Endothelial cell of umbilical vein (primary cell): Measurements from ENCODE around the gene FAM13B. TPM values are rescaled to one million over a fixed set of nuclear protein-coding genes. Genes with fewer than 3 reads are reported as not detected.
A peak's percentile ranks its signal among the peaks of the same experiment; 100 is the strongest.

ENCODE experiments used
- Bru-seq: library from RNA; stranded (reverse); fragments of 400-500 nt; gene quantifications from one replicate; lab custom pipeline; 2021; lab: Mats Ljungman, UMichigan
- BruChase-seq, 2 experiments: library from RNA; stranded (reverse); fragments of 400-500 nt; gene quantifications; one replicate each; lab custom pipeline; 2021; lab: Mats Ljungman, UMichigan
- BruUV-seq: library from RNA; stranded (reverse); fragments of 400-500 nt; replicated peaks from 2 replicates; lab custom pipeline; 2021; lab: Mats Ljungman, UMichigan
- CTCF ChIA-PET: fragments of 300-600, 350-600 bp; sonication (Branson Sonifier 250); formaldehyde crosslinking; loops from one replicate; lab custom pipeline; 2021; ENCODE audit warnings: antibody characterized with exemption, inconsistent platforms; lab: Charles Lee
- POLR2A ChIA-PET: fragments of 300-600, 350-600 bp; sonication (Branson Sonifier 250); formaldehyde crosslinking; loops from one replicate; lab custom pipeline; 2021; ENCODE audit warnings: antibody characterized with exemption, inconsistent platforms; lab: Charles Lee
- DNase-seq: peaks from one replicate; pipeline ENCODE4 v3.0.0-alpha.2; 2011; ENCODE audit warnings: low read depth, low spot score
- FAIRE-seq: peaks from 2 replicates; lab custom pipeline; 2011; peaks lifted over from hg19 to GRCh38; lab: Jason Lieb, UNC
- H2AFZ ChIP-seq: 2 replicates; pipeline ENCODE4 v1.6.0; 2012; ENCODE audit warnings: low read depth, low read length, control low read depth, inconsistent platforms
- H3K27ac ChIP-seq: 2 replicates; pipeline ENCODE4 v1.5.1; 2011; ENCODE audit warnings: low read depth, mild to moderate bottlenecking, control low read depth, low read length, moderate library complexity; ENCODE audit not compliant: insufficient read depth
- H3K27me3 ChIP-seq, 2 experiments: 2 replicates each; pipeline versions ENCODE4 v1.6.0 to v1.6.1; 2011; ENCODE audit warnings: low read length in 2 of 2, mixed read lengths in 1 of 2; ENCODE audit not compliant: control insufficient read depth in 2 of 2, insufficient read depth in 2 of 2
- H3K36me3 ChIP-seq, 2 experiments: 2 replicates in 1 of 2; 3 replicates in 1 of 2; pipeline ENCODE4 v1.5.1; 2011; ENCODE audit warnings: low read length in 2 of 2, mild to moderate bottlenecking in 1 of 2, moderate library complexity in 1 of 2; ENCODE audit not compliant: control insufficient read depth in 2 of 2, insufficient read depth in 2 of 2; ENCODE audit errors: extremely low read depth in 1 of 2
- H3K4me1 ChIP-seq: 3 replicates; pipeline ENCODE4 v1.5.1; 2011; ENCODE audit warnings: mild to moderate bottlenecking, low read length; ENCODE audit not compliant: control insufficient read depth, insufficient read depth; ENCODE audit errors: extremely low read depth
- H3K4me2 ChIP-seq: 2 replicates; pipeline ENCODE4 v1.6.1; 2011; ENCODE audit warnings: low read length, control low read depth, mixed read lengths; ENCODE audit not compliant: insufficient read depth
- H3K4me3 ChIP-seq, 3 experiments: fragments of 200-600 bp in 1 of 3; sonication (generic), shearing (Covaris generic) in 1 of 3; replicated peaks in 1 of 3; 2 replicates each; pipeline ENCODE4 v1.5.1; 2011 to 2016; ENCODE audit warnings: control low read depth in 3 of 3, low read length in 3 of 3, mild to moderate bottlenecking in 2 of 3, inconsistent platforms in 1 of 3, low read depth in 1 of 3, moderate library complexity in 1 of 3; ENCODE audit not compliant: insufficient read depth in 1 of 3
- H3K79me2 ChIP-seq: 2 replicates; pipeline ENCODE4 v1.6.0; 2012; ENCODE audit warnings: low read length, inconsistent platforms; ENCODE audit not compliant: control insufficient read depth, insufficient read depth
- H3K9ac ChIP-seq: replicated peaks from 2 replicates; pipeline ENCODE3; 2011; ENCODE audit warnings: low read length, control low read depth; ENCODE audit not compliant: insufficient read depth; ENCODE audit errors: extremely low read depth
- H3K9me1 ChIP-seq: replicated peaks from 3 replicates; pipeline ENCODE4 v1.6.0; 2011; ENCODE audit warnings: mild to moderate bottlenecking, low read length; ENCODE audit not compliant: control insufficient read depth, insufficient read depth; ENCODE audit errors: extremely low read depth
- H3K9me3 ChIP-seq: replicated peaks from 2 replicates; pipeline ENCODE4 v1.5.1; 2012; ENCODE audit warnings: low read length, inconsistent platforms; ENCODE audit not compliant: control insufficient read depth, insufficient read depth
- H4K20me1 ChIP-seq: replicated peaks from 2 replicates; pipeline ENCODE3; 2011; ENCODE audit warnings: mild to moderate bottlenecking, low read length; ENCODE audit not compliant: control insufficient read depth, insufficient read depth; ENCODE audit errors: extremely low read depth
- CTCF ChIP-seq, 2 donors: IDR thresholded peaks; 1 replicate in 1 of 2; 2 replicates in 1 of 2; pipeline ENCODE4 v1.5.1; 2011; ENCODE audit warnings: low read length in 2 of 2, mild to moderate bottlenecking in 2 of 2, moderate library complexity in 2 of 2, control low read depth in 1 of 2, inconsistent platforms in 1 of 2, low read depth in 1 of 2; ENCODE audit not compliant: insufficient read depth in 1 of 2; ENCODE audit errors: extremely low read depth in 1 of 2
- EZH2 ChIP-seq: IDR thresholded peaks from 2 replicates; pipeline ENCODE4 v1.6.1; 2012; ENCODE audit warnings: borderline replicate concordance, low read depth, mild to moderate bottlenecking, moderate library complexity, low read length, inconsistent platforms; ENCODE audit not compliant: severe bottlenecking
- FOS ChIP-seq: IDR thresholded peaks from 2 replicates; pipeline ENCODE4 v1.6.1; 2011; ENCODE audit warnings: mild to moderate bottlenecking, low read length, moderate library complexity, borderline replicate concordance; ENCODE audit not compliant: insufficient read depth
- GATA2 ChIP-seq: IDR thresholded peaks from 2 replicates; pipeline ENCODE4 v1.7.0; 2011; ENCODE audit warnings: low read depth, mild to moderate bottlenecking, moderate library complexity, mixed read lengths, low read length; ENCODE audit not compliant: insufficient read length, insufficient read depth
- JUN ChIP-seq: IDR thresholded peaks from 2 replicates; pipeline ENCODE4 v1.6.1; 2011; ENCODE audit warnings: borderline replicate concordance, low read depth; ENCODE audit not compliant: insufficient read length, insufficient read depth
- MYC ChIP-seq: IDR thresholded peaks from one replicate; pipeline ENCODE4 v1.6.1; 2011; ENCODE audit warnings: mild to moderate bottlenecking, low read depth, low read length
- POLR2A ChIP-seq: IDR thresholded peaks from 2 replicates; pipeline ENCODE4 v1.6.1; 2012; ENCODE audit warnings: low read depth, mild to moderate bottlenecking, control low read depth, low read length
- POLR2AphosphoS5 ChIP-seq: IDR thresholded peaks from 2 replicates; pipeline ENCODE4 v1.6.1; 2012; ENCODE audit warnings: low read depth, mild to moderate bottlenecking, control low read depth, low read length, moderate library complexity; ENCODE audit not compliant: insufficient read depth
- dilution Hi-C: fragments of 300-500 bp; cut with MboI; formaldehyde crosslinking; loops from one replicate; pipeline ENCODE4 v1.15.0; 2019; ENCODE audit warnings: low sequenced_read_pairs; ENCODE audit not compliant: extremely low pct_ligation_motif_present
- intact Hi-C: fragments of 100-400 bp; cut with micrococcal nuclease; formaldehyde crosslinking; loops from one replicate; pipeline ENCODE4 v1.10.0; 2022
- long read RNA-seq: library from polyadenylated mRNA; stranded (forward); transcript quantifications from one replicate; pipeline ENCODE4 v2.0.0, GENCODE V29; 2021
- polyA minus RNA-seq, 3 experiments: library from RNA; depleted of rRNA, polyadenylated mRNA; stranded (reverse); fragments of >200 nt; gene quantifications; 1 replicate in 1 of 3; 2 replicates in 2 of 3; pipeline ENCODE4 v1.2.3, GENCODE V29; 2011
- polyA plus RNA-seq, 4 experiments: library from polyadenylated mRNA; depleted of rRNA in 3 of 4; stranded (reverse) in 3 of 4; unstranded in 1 of 4; fragments of >200 nt; gene quantifications; 2 replicates each; pipeline versions ENCODE4 v1.2.1 to v1.2.3, GENCODE V29; 2011 to 2012; ENCODE audit warnings: missing spikeins in 1 of 4
- total RNA-seq: library from RNA; stranded (reverse); gene quantifications from 2 replicates; pipeline ENCODE4 v1.2.3, GENCODE V29; 2021

Gene FAM13B
- total RNA-seq (19.3 and 25.4 TPM in 2 replicates), polyA plus RNA-seq (6.8 and 8.7 TPM in 2 replicates), polyA minus RNA-seq (18.0 and 19.3 TPM in 2 replicates), Bru-seq, nascent RNA (percentile 88 among the genes with signal in this experiment), BruChase-seq, experiment 1, labeled RNA remaining after a 6-hour chase (percentile 78 among the genes with signal in this experiment), BruChase-seq, experiment 2, labeled RNA remaining after a 2-hour chase (percentile 85 among the genes with signal in this experiment)
- polyA plus RNA-seq (2011; cell fraction: cytosol; rRNA removed) = 7.1 and 8.3 TPM in 2 replicates
- polyA plus RNA-seq (2011; cell fraction: nucleus; rRNA removed) = 25.9 and 32.1 TPM in 2 replicates
- polyA plus RNA-seq (2012) = 5.6 and 10.3 TPM in 2 replicates
- 13.4 TPM for polyA minus RNA-seq (2011; cell fraction: cytosol; rRNA and poly(A)+ RNA removed)
- polyA minus RNA-seq (2011; cell fraction: nucleus; rRNA and poly(A)+ RNA removed) = 61.2 and 73.2 TPM in 2 replicates
- long read RNA-seq, partial matches to known transcripts = 0 of 8 reads
- long read RNA-seq, other reads (novel, unspliced or antisense) = 8 of 8 reads

DNA sequence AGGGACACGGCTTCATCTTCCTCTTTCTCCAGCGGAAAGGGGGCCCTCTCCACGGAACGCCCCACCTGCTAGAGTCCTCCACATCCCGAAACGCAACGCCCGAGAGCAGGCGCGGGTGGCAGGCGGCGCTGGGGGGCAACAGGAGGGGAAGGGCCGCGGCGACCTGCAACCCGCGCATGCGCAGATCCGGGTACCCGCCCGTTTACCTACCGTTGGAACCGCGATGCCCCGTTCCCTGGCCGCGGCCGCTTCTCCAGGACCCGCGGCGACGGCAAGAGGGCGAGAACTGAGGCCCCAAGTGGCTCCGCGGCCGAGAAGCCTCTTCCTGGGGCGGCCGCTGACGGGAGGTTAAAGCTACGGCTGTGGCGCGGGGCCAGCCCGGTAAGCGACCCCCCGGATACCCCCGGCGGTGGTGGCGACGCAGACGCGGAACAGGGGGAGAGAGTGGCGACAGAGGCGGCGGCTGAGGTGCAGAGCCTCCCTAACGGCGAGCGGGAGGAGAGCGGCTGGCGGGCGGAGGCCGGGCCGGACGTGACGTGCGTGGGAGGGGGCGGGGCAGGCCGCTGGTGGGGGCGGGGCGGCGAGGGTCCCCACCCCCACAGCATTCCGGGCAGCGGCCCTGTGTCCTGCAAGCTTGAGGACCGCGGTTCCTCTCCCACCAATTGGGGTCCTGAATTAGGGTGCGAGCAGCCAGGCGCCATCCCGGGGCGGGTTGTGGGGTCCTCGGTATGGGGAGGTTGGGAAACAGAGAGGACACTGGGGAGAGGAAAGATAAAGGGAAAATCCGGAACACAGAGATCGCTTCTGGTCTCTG, at the start of gene FAM13B:
Gene FAM13B (minus strand): TSS at position 508 of the 814 bp plus-strand sequence. CDS start 13,968 bp downstream, outside the sequence.
- no peaks in the 10 kb centered on the region for H3K9me1 ChIP-seq
- no peaks in the 10 kb centered on the region for H3K27me3 ChIP-seq
- FAIRE-seq (peak; percentile 33), DNase-seq (peak; percentile 80)
- H3K9ac ChIP-seq = peak within 1 kb of the TSS; percentile 95
- H3K4me2 ChIP-seq = peak within 1 kb of the TSS; percentile 92
- CTCF ChIA-PET = interaction anchor here (1.0 to 5.3 kb wide), 7 partner anchors 31 to 403 kb away, joined by 3 to 152 read pairs (median 8); no protein-coding TSS in a partner anchor
- TF ChIP-seq JUN (no peak), CTCF (IDR thresholded peaks at IDR 0.05; ENCODE audit: extremely low read depth in 1 of 2, insufficient read depth in 1 of 2, low read depth in 1 of 2, low read length in 2 of 2) (no peak), POLR2A (peak; percentile 94), EZH2 (no peak), MYC (no peak), POLR2AphosphoS5 (peak; percentile 83), FOS (no peak), GATA2 (no peak)
- POLR2A ChIA-PET = no interaction called here
- H3K4me3 ChIP-seq = peak within 1 kb of the TSS; percentile 76 to 96 (median 88)
- peaks cover 46% of the 10 kb centered on the region for H3K79me2 ChIP-seq
- H2AFZ ChIP-seq = peak within 1 kb of the TSS; percentile 95
- H3K9me3 ChIP-seq = no peaks in the 10 kb centered on the region
- peaks cover 3% of the 10 kb centered on the region for H4K20me1 ChIP-seq
- intact Hi-C loops = loop anchor here (1.0 to 10.0 kb wide), 2 partner anchors 278 to 408 kb away; partner anchors contain the start of gene HNRNPA0
- H3K4me1 ChIP-seq = peaks cover 10% of the 10 kb centered on the region
- BruUV-seq = TSS peak; percentile 27
- H3K36me3 ChIP-seq = no peaks in the 10 kb centered on the region
- H3K27ac ChIP-seq = peak within 1 kb of the TSS; percentile 89
- dilution Hi-C loops = no loop called here
